Left lung (tissue), 10 donors: Measurements from ENCODE around the gene PRR30. TPM values are rescaled to one million over a fixed set of nuclear protein-coding genes. Genes with fewer than 3 reads are reported as not detected.

ENCODE experiments used
- ATAC-seq: fragments of 200-7000 bp; cut with Tn5 transposase; one replicate; pipeline ENCODE4 v1.9.1; 2020; ENCODE audit warnings: moderate library complexity
- DNase-seq, 4 donors: peaks; one replicate each; pipeline ENCODE4 v3.0.0-alpha.2; 2013 to 2020
- H3K27ac ChIP-seq, 2 donors: fragments of 200-600 bp; sonication (generic) in 1 of 2; one replicate each; pipeline versions ENCODE4 v1.5.0 to v1.8.0; 2020 to 2021
- H3K27me3 ChIP-seq, 2 donors: fragments of 200-600 bp; sonication (generic) in 1 of 2; one replicate each; pipeline versions ENCODE4 v1.5.0 to v1.8.0; 2020 to 2021
- H3K36me3 ChIP-seq, 2 donors: fragments of 200-600 bp; sonication (generic) in 1 of 2; one replicate each; pipeline versions ENCODE4 v1.5.0 to v1.8.0; 2020 to 2021
- H3K4me1 ChIP-seq, 2 donors: fragments of 200-600 bp; one replicate each; pipeline ENCODE4 v1.8.0; 2021
- H3K4me3 ChIP-seq, 2 donors: fragments of 200-600 bp; sonication (generic) in 1 of 2; one replicate each; pipeline versions ENCODE4 v1.5.0 to v1.8.0; 2020 to 2021; ENCODE audit warnings: mild to moderate bottlenecking in 1 of 2
- H3K9me3 ChIP-seq, 2 donors: fragments of 200-600 bp; sonication (generic) in 1 of 2; one replicate each; pipeline versions ENCODE4 v1.5.0 to v1.8.0; 2020 to 2021
- intact Hi-C, 2 donors: fragments of 100-400 bp; cut with DNase I; formaldehyde crosslinking; loops; one replicate each; pipeline versions ENCODE4 v1.11.2 to v1.14.2; 2022
- polyA plus RNA-seq, 6 donors: library from polyadenylated mRNA; unstranded; fragments of 120-200 nt; gene quantifications; one replicate each; pipeline ENCODE4 v1.2.1, GENCODE V29; 2013; ENCODE audit not compliant: insufficient read length in 6 of 6
- total RNA-seq, 2 donors: library from RNA; stranded (reverse); fragmentation: NEBNext Ultra II Directional; extraction: Animal tissue kit (Norgen Biotek cat#: 25700); gene quantifications; one replicate each; pipeline ENCODE4 v1.2.1, GENCODE V29; 2021
- TF ChIP-seq, protein P1 (sequence below), 2 donors: fragments of 200-600 bp; sonication (generic) in 1 of 2; IDR thresholded peaks; one replicate each; pipeline versions ENCODE4 v1.5.0 to v1.8.0; 2021; ENCODE audit warnings: antibody characterized with exemption in 2 of 2
- donor health status: DM: no; HTN: yes; CAD: no.
- donor health status: DM: no; HTN: no; CAD: no.

The PRR30 gene
- total and polyA plus RNA-seq, 8 donors: not detected

DNA sequence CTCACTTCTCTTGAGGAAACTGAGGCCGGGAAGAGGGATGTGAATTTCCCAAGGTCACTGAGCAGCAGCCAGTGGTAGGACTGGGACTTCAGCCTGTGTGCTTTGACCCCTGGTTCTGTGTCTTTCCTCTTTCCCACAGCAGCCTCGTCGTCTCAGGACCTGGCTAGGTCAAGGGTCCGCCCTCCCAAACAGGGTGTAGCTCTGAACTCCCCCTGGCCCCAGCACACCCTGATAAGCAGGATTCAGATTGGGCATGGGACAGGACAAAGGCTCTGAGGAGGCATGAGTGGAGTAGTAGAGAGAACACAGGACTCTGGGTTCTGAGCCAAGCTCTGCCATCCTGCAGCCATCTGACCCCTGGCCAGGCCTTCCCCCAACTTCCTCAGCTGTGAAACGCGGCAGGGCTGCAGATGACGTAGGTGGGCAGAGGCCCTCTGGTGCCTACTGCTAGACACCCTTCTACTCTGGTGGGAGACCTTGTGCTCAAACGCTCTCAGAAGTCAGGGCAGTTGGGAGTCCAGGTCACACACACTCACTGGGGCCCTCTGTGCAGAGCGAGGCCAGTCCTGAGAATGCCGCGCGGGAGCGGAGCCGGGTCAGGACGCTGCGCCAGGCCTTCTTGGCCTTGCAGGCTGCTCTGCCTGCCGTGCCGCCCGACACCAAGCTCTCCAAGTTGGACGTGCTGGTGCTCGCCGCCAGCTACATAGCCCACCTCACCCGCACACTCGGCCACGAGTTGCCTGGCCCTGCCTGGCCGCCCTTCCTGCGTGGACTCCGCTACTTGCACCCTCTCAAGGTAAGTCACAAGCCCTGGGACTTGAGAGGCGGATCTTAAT is 10.6 kb upstream of the PRR30 start:
- Histone ChIP-seq H3K36me3 (no peaks in the 10 kb centered on the region), H3K4me1 (no peaks in the 10 kb centered on the region), H3K4me3 (no peak overlapping the region), H3K27ac (no peak overlapping the region), H3K27me3 (no peaks in the 10 kb centered on the region), H3K9me3 (no peaks in the 10 kb centered on the region)
- intact Hi-C loops: no loop called here
- DNase-seq: no peak
- ATAC-seq: no peak
- TF ChIP-seq, protein P1, sequence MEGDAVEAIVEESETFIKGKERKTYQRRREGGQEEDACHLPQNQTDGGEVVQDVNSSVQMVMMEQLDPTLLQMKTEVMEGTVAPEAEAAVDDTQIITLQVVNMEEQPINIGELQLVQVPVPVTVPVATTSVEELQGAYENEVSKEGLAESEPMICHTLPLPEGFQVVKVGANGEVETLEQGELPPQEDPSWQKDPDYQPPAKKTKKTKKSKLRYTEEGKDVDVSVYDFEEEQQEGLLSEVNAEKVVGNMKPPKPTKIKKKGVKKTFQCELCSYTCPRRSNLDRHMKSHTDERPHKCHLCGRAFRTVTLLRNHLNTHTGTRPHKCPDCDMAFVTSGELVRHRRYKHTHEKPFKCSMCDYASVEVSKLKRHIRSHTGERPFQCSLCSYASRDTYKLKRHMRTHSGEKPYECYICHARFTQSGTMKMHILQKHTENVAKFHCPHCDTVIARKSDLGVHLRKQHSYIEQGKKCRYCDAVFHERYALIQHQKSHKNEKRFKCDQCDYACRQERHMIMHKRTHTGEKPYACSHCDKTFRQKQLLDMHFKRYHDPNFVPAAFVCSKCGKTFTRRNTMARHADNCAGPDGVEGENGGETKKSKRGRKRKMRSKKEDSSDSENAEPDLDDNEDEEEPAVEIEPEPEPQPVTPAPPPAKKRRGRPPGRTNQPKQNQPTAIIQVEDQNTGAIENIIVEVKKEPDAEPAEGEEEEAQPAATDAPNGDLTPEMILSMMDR (IDR thresholded peaks at IDR 0.05): no peak

DNA sequence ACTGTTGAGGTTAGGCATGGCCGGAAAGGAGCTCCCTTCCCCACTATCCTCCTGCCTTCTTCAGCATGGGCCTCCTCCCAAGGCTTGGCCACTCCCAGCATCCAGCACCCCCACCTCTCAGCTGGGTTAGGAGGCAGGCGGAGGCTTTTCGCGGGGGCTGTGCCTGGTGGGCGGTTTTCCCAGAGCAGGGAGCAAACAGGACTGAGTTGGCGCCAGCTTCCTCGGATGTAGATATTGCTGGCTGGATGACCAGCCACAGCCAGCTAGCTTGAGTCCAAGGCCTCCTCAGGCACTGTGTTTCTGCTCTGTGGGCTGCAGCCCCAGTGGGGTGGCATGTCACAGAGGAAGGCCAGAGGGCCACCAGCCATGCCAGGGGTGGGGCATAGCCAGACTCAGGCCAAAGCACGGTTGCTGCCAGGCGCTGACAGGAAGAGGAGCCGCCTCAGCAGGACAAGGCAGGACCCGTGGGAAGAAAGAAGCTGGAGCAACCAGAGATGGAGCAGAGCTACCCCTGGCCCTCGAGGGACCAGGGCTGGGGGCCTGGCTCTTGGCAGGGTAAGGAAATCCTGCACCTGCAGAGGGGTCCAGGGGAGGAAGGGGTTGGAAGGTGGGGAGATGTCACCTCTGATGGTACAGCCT is 9.7 kb upstream of the PRR30 start, which contains the start of gene TCF23:
TSS of gene TCF23 (plus strand) at position 204 of the 639 bp plus-strand sequence. CDS start at position 334, 130 bp downstream.
- H3K27ac ChIP-seq: no peak within 1 kb of the TSS

DNA sequence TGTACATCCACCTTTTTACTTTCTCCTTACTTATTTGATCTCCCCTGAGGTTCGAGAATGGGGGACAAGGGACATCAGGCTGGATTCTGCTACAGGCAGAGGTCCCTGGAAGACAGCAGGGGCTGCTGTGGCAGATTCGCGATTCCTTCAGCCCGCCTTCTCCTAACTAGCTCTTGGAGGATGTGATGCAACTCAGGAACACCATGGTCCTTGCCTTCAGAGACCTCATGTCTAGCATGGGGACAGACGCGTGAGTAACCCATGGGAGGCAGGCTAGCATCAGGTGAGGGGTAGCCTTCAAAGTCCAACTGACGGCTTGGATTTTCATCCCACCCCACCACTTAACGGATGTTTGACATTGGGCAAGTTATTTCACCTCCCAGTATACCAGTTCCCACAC is 8.7 kb upstream of the PRR30 start:
- ATAC-seq (no peak), DNase-seq (no peak)
- TF ChIP-seq, protein P1 (IDR thresholded peaks at IDR 0.05): no peak
- intact Hi-C loops: no loop called here
- Histone ChIP-seq H3K27me3 (no peaks in the 10 kb centered on the region), H3K36me3 (no peaks in the 10 kb centered on the region), H3K27ac (no peak overlapping the region), H3K9me3 (no peaks in the 10 kb centered on the region), H3K4me3 (no peak overlapping the region), H3K4me1 (no peaks in the 10 kb centered on the region)

More for the DNA sequence above, 9.7 kb upstream of the PRR30 start, which contains the start of gene TCF23:
- Histone ChIP-seq H3K36me3 (no peaks in the 10 kb centered on the region), H3K9me3 (no peaks in the 10 kb centered on the region), H3K27me3 (no peaks in the 10 kb centered on the region), H3K4me1 (no peaks in the 10 kb centered on the region), H3K4me3 (no peak within 1 kb of the TSS)
- ATAC-seq: peak; percentile 37
- DNase-seq: no peak
- intact Hi-C loops: no loop called here
- TF ChIP-seq, protein P1 (IDR thresholded peaks at IDR 0.05): no peak

DNA sequence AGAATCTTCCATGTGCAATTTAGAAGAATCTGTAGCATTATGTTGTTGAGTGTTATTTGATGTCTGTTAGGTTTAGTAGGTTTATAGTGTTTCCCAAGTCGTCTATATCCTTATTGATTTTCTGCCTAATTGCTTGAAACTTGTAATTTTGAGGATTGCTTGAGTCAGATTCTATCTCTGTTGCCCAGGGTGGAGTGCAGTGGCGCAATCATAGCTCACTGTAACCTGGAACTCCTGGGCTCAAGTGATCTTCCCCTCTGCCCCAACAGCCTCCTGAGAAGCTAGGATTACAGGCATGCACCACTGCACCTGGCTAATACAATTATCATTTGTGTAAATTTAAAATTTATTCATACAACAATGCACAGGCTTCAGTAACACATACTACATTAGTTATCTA is 6.5 kb upstream of the PRR30 start:
- intact Hi-C loops: no loop called here
- no peaks in the 10 kb centered on the region for H3K9me3 ChIP-seq
- no peak overlapping the region for H3K4me3 ChIP-seq
- TF ChIP-seq, protein P1 (IDR thresholded peaks at IDR 0.05): no peak
- H3K36me3 ChIP-seq: no peaks in the 10 kb centered on the region
- DNase-seq (no peak), ATAC-seq (no peak)
- H3K27ac ChIP-seq: no peak overlapping the region
- peaks cover 0 to 14% of the 10 kb centered on the region in 2 donors for H3K27me3 ChIP-seq
- no peaks in the 10 kb centered on the region for H3K4me1 ChIP-seq

DNA sequence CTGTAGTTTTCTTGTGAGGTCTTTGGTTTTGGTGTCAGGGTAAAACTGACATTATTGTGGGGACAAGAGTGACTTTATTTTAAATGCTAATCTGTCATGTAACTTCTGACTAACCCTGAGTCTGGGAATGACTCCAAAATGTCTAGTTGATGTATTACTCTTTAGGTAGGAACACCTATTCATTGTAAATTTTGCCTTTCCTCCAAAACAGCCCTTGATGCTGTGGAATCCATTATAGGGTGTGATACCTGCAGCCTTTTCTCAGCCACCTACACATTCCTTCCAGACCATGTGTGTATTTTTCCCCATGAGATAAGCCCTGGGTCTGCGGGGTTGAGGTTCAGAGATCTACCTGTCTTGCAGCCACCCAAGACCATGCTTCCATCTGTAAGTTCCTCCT is 4.1 kb upstream of the PRR30 start:
- ATAC-seq: no peak
- H3K4me1 ChIP-seq: no peaks in the 10 kb centered on the region
- TF ChIP-seq, protein P1 (IDR thresholded peaks at IDR 0.05): no peak

More for the DNA sequence above, 4.1 kb upstream of the PRR30 start:
- DNase-seq: no peak
- Histone ChIP-seq H3K27me3 (peaks cover 0 to 14% of the 10 kb centered on the region in 2 donors), H3K36me3 (no peaks in the 10 kb centered on the region), H3K4me3 (no peak overlapping the region), H3K27ac (no peak overlapping the region), H3K9me3 (no peaks in the 10 kb centered on the region)
- intact Hi-C loops: no loop called here
